ENCODE results near the gene FGF16. TPM values are rescaled to one million over a fixed set of nuclear protein-coding genes. Genes with fewer than 3 reads are reported as not detected.

The FGF16 gene
- total and polyA plus RNA-seq, 2 of the 8 experiments (the other 6 are each of a cell fraction or from before 2014, with no cell fraction given), result 0.50 to 1.4 TPM

- Histone ChIP-seq H2BK120ac (replicated peaks; ENCODE audit: low read depth, low read length) (no peak overlapping the region), H4K8ac (ENCODE audit: extremely low read depth, insufficient read depth, low read length) (no peak overlapping the region), H2AK5ac (ENCODE audit: low read depth, low read length) (no peak overlapping the region), H3K27ac (ENCODE audit: low read depth, low read length) (no peak overlapping the region), H2BK15ac (ENCODE audit: low read length) (no peak overlapping the region), H3K4ac (replicated peaks; ENCODE audit: insufficient read length, low read depth, low read length) (no peak overlapping the region), H3K14ac (ENCODE audit: insufficient read length) (no peak overlapping the region), H3K18ac (ENCODE audit: extremely low read depth, low read length) (no peak overlapping the region), H2BK20ac (ENCODE audit: low read length) (no peak overlapping the region), H2AFZ (ENCODE audit: low read length) (no peak overlapping the region), H2BK12ac (ENCODE audit: low read depth, low read length) (no peak overlapping the region), H3K27me3 (replicated peaks in 1 of 4; ENCODE audit: control insufficient read depth in 3 of 4, extremely low read depth in 1 of 4, insufficient read depth in 3 of 4, low read length in 3 of 4) (no peaks in the 10 kb centered on the region), H3K9ac (replicated peaks in 1 of 4; ENCODE audit: extremely low read depth in 1 of 4, low read depth in 3 of 4, low read length in 3 of 4) (no peak overlapping the region), H3K36me3 (ENCODE audit: control insufficient read depth in 2 of 4, insufficient read depth in 4 of 4, low read length in 3 of 4) (no peaks in the 10 kb centered on the region), H3K79me1 (ENCODE audit: low read depth, low read length) (no peaks in the 10 kb centered on the region), H3K4me1 (replicated peaks in 1 of 4; ENCODE audit: control insufficient read depth in 3 of 4, insufficient read depth in 4 of 4, low read length in 3 of 4) (no peaks in the 10 kb centered on the region), H3K56ac (replicated peaks; ENCODE audit: insufficient read length, low read depth, low read length) (no peak overlapping the region), H3K9me3 (ENCODE audit: insufficient read depth in 2 of 2, low read depth in 1 of 2, low read length in 1 of 2) (no peaks in the 10 kb centered on the region), H3K23ac (ENCODE audit: insufficient read length) (no peak overlapping the region), H4K91ac (replicated peaks; ENCODE audit: insufficient read length, low read length) (no peak overlapping the region), H4K20me1 (replicated peaks in 1 of 2; ENCODE audit: control insufficient read depth in 1 of 2, insufficient read depth in 2 of 2, low read length in 2 of 2) (no peaks in the 10 kb centered on the region), H3K4me3 (ENCODE audit: extremely low read depth in 1 of 4, insufficient read depth in 2 of 4, low read depth in 3 of 4, low read length in 4 of 4) (no peak overlapping the region), H3K23me2 (ENCODE audit: low read depth, low read length) (no peaks in the 10 kb centered on the region), H3K4me2 (ENCODE audit: insufficient read depth in 1 of 2, low read depth in 2 of 2, low read length in 2 of 2) (no peak overlapping the region), H4K5ac (ENCODE audit: insufficient read length, low read depth, low read length) (no peak overlapping the region), H2BK5ac (ENCODE audit: low read depth, low read length) (no peak overlapping the region), H3K79me2 (ENCODE audit: control insufficient read depth in 1 of 2, insufficient read depth in 2 of 2, low read length in 2 of 2) (no peaks in the 10 kb centered on the region)
- WGBS, 2 experiments (ENCODE audit: extremely low coverage in 1 of 2, insufficient coverage in 1 of 2, insufficient read length in 1 of 2, insufficient replicate concordance in 2 of 2, low coverage in 1 of 2, low lambda C conversion rate in 2 of 2, missing lambda C conversion rate in 1 of 2), result 98% methylated on average over 3 of the region's 3 CpGs; no CpG with 5 or more reads in 1 of the 2 experiments
- FAIRE-seq (peak; percentile 52), DNase-seq (ENCODE audit: low read depth in 1 of 2, low spot score in 2 of 2) (no peak)
- POLR2A ChIA-PET (ENCODE audit: partially characterized antibody), result no interaction called here
- CTCF ChIA-PET (ENCODE audit: partially characterized antibody), result no interaction called here
- no peak for TF ChIP-seq SRF (IDR thresholded peaks at IDR 0.05; ENCODE audit: low read depth, low read length)
- TF ChIP-seq MAFK (IDR thresholded peaks at IDR 0.05; ENCODE audit: low read depth, low read length), result no peak
- TF ChIP-seq KDM4A (IDR thresholded peaks at IDR 0.05; ENCODE audit: low read depth, low read length, severe bottlenecking), result no peak
- TF ChIP-seq KDM1A (IDR thresholded peaks at IDR 0.05; ENCODE audit: borderline replicate concordance, low read length), result no peak
- no peak for TF ChIP-seq KDM5A (IDR thresholded peaks at IDR 0.05; ENCODE audit: low read length)
- TF ChIP-seq JUND (IDR thresholded peaks at IDR 0.05; ENCODE audit: low read length), result no peak
- TF ChIP-seq CBX8 (IDR thresholded peaks at IDR 0.05; ENCODE audit: borderline replicate concordance, low read depth, low read length), result no peak
- no peak for TF ChIP-seq TAF1 (IDR thresholded peaks at IDR 0.05; ENCODE audit: low read depth, low read length)
- no peak for TF ChIP-seq YY1 (IDR thresholded peaks at IDR 0.05; ENCODE audit: low read depth, low read length)
- no peak for TF ChIP-seq SIRT6 (IDR thresholded peaks at IDR 0.05; ENCODE audit: low read length)
- TF ChIP-seq BRCA1 (IDR thresholded peaks at IDR 0.05; ENCODE audit: low read depth, low read length), result no peak
- TF ChIP-seq HDAC6 (IDR thresholded peaks at IDR 0.05; ENCODE audit: low read depth, low read length), result no peak
- TF ChIP-seq, protein P1, sequence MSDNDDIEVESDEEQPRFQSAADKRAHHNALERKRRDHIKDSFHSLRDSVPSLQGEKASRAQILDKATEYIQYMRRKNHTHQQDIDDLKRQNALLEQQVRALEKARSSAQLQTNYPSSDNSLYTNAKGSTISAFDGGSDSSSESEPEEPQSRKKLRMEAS (IDR thresholded peaks at IDR 0.05), result no peak
- no peak for TF ChIP-seq SUZ12 (IDR thresholded peaks at IDR 0.05; ENCODE audit: low read length)
- TF ChIP-seq CREB1 (IDR thresholded peaks at IDR 0.05), result no peak
- TF ChIP-seq PHF8 (conservative IDR thresholded peaks at IDR 0.05; ENCODE audit: low read depth, low read length), result no peak
- no peak for TF ChIP-seq EGR1 (IDR thresholded peaks at IDR 0.05; ENCODE audit: borderline replicate concordance, low read depth, low read length)
Measured at GRCh38 chrX:77412631-77413030, 34.6 kb upstream of the FGF16 start.
